WI38 (cell line): Measurements from ENCODE around the gene KRTAP2-1.
"Not testable (repeated sequence)": the region's sequence is repeated elsewhere in the genome, so short reads cannot be mapped to it uniquely, and the experiment has no call there.

Experiments
- H3K4me3 ChIP-seq: 2 replicates; pipeline ENCODE4 v1.5.1; 2011; ENCODE audit warnings: low read depth, mild to moderate bottlenecking, control low read depth, low read length
- TF ChIP-seq, protein P1 (sequence below): IDR thresholded peaks from 2 replicates; pipeline ENCODE4 v1.5.1; 2012; ENCODE audit warnings: low read depth, mild to moderate bottlenecking, control low read depth, low read length

KRTAP2-1 gene

DNA sequence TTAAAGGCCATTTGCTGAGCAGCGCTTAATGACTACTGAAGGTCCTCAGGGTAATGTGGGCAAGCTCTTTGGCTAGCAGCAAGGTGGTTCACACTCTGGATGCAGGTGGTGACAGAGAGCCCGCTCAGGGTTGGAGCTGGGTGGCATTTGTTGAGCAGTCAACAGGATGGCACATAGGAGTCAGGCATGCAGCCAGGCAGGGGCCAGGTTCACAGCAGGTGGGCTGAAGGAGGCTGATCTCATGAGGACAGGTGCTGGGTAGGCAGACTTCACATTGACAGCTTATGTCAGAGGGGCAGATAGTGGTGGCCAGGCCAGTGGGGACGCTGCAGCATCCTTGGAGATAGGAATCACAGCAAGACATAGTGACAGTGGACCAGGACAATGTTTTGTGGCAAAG lies 42.7 kb downstream of the KRTAP2-1 start:
- H3K4me3 ChIP-seq, result no peak overlapping the region
- TF ChIP-seq, protein P1, sequence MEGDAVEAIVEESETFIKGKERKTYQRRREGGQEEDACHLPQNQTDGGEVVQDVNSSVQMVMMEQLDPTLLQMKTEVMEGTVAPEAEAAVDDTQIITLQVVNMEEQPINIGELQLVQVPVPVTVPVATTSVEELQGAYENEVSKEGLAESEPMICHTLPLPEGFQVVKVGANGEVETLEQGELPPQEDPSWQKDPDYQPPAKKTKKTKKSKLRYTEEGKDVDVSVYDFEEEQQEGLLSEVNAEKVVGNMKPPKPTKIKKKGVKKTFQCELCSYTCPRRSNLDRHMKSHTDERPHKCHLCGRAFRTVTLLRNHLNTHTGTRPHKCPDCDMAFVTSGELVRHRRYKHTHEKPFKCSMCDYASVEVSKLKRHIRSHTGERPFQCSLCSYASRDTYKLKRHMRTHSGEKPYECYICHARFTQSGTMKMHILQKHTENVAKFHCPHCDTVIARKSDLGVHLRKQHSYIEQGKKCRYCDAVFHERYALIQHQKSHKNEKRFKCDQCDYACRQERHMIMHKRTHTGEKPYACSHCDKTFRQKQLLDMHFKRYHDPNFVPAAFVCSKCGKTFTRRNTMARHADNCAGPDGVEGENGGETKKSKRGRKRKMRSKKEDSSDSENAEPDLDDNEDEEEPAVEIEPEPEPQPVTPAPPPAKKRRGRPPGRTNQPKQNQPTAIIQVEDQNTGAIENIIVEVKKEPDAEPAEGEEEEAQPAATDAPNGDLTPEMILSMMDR, result no peak

DNA sequence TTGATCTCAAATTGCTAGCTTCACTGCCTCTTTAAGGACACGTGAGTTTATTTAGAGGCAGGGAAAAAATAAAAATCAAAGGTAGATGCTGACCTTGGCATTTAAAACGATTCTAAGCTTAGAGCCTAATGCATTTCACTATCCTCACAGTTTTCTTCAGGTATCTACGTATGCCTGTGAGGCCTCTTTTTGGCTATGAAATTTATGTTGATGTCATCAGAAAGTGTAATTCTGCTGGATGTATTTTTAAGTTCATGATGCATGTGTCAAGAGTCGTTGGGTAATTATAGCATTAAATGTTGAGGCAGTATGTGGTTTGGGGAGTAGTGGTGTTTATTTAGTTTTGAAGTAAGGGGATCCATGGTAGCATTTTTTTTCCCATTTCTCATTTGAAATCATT lies 43.2 kb downstream of the KRTAP2-1 start:
- H3K4me3 ChIP-seq, result no peak overlapping the region
- TF ChIP-seq, protein P1, result no peak

DNA sequence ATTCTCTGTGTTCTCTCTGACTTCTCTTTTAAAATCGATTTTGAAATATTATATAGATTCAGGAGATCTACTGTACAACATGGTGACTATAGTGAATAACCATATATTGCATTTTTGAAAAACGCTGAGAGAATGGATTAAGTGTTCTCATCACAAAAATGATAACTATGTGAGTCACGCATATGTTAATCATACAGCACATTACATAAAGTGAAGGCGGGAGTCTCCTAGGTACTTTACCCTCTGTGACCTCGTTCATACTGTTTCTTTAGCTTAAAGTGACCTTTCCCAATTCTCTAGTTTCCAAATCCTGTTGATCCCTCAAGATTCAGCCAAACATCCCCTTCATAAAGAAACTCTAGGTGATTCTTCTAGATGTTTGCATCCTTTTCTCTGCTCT lies 44.3 kb downstream of the KRTAP2-1 start:
- TF ChIP-seq, protein P1, result no peak
- no peak overlapping the region for H3K4me3 ChIP-seq

DNA sequence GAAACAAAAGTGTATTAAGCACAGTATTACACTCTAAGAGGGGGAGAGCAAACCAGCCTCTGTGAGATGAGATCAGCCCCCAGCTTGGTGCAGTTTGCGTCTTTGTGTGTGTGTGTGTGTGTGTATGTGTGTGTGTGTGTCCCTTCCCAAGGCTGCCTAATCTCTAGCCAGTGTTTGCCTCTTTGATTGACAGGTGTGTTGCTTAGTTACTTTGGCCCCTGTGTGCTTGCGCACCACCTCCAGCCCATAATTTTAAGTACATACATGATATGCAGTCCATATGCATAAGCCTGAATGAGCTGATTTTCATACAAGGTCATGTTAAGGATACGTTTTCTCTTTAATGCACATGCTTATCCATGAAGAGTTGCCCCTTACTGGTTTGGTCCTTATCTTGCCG lies 45.3 kb downstream of the KRTAP2-1 start:
- TF ChIP-seq, protein P1, result no peak
- no peak overlapping the region for H3K4me3 ChIP-seq

DNA sequence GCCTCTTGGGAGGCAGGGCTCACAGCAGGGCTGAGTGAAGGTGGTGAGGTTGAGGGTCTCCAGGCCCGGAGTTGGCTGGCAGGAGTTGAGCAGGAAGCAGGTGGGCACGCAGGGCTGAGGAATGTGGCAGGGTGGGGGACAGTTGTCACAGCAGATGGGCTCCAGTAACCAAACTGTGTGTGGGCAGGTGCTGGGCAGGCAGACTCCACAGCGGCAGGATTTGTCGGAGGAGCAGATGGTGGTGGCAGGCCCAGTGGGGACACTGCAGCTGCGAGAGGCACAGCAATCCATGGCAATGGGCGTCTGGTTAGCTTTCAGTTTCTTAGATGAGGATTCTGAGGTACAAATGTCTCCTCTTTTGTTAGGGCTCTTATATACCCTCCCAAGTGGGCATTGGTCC lies 47.6 kb downstream of the KRTAP2-1 start, which contains the start of gene KRTAP3-2:
Gene KRTAP3-2, minus strand, starts transcription at position 344 of the 400 bp plus-strand sequence. Its CDS starts 53 bp downstream, at position 291.
- H3K4me3 ChIP-seq, result not testable (repeated sequence)

DNA sequence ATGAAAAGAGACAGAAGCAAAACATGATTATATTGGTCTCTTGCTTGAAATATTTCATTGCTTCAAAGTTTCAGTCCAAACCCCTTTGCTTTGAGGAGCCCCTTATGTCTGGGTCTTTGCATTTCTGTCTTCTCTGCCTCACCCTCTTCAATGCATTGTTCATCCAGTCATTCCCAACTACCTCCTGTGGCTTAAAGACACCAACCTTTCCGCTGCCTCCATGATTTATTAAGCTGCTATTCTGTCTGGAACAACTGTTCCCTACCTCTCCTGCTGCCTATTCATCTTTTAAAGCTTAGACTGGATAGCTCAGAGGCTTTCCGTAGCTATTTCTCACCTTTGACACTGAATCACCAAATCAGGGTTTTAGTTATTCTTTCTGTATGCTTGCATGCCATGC lies 49.8 kb downstream of the KRTAP2-1 start:
- no peak overlapping the region for H3K4me3 ChIP-seq
- TF ChIP-seq, protein P1, result no peak

DNA sequence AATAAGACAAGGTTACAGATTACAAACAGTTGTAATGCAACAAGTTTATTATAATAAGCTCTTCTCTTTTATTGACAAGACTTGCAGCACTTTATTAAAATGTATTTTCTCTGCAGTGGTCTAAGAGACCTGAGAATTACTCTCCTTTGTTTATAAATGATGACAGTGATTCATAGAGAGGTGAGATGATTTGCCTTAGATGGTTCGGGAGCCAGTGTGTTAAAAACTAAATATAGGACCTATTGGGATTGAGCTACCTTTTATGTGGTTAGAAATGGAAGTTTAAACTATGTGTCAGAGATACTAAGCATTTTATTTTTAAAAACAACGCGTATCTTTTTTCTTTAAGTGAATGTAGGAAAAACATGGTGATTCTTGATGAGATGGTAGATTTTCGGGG lies 50.3 kb downstream of the KRTAP2-1 start:
- no peak overlapping the region for H3K4me3 ChIP-seq
- TF ChIP-seq, protein P1, result no peak
